GM21529 (cell line): Measurements from ENCODE around the gene TEX19.
"Not testable (repeated sequence)": the region's sequence is repeated elsewhere in the genome, so short reads cannot be mapped to it uniquely, and the experiment has no call there.

Experiments
- ATAC-seq: cut with Tn5 transposase; IDR thresholded peaks from one replicate; pipeline ENCODE4 v1.9.1; 2021; ENCODE audit not compliant: unreplicated experiment

Gene TEX19

GRCh38 chr17:82374626-82375331 lies 15.7 kb downstream of the TEX19 start:
- no peak for ATAC-seq

- no peak for ATAC-seq
Observed at GRCh38 chr17:82375359-82376041, 16.5 kb downstream of the TEX19 start.

- no peak for ATAC-seq
Observed at GRCh38 chr17:82376042-82376730, 17.1 kb downstream of the TEX19 start.

GRCh38 chr17:82377294-82377693 lies 18.2 kb downstream of the TEX19 start:
- ATAC-seq, result not testable (repeated sequence)

GRCh38 chr17:82377924-82378740 lies 19.1 kb downstream of the TEX19 start:
- ATAC-seq, result no peak

- no peak for ATAC-seq
Observed at GRCh38 chr17:82378741-82379021, 19.6 kb downstream of the TEX19 start.

- no peak for ATAC-seq
Observed at GRCh38 chr17:82380860-82381702, 22.0 kb downstream of the TEX19 start.

- not testable (repeated sequence) for ATAC-seq
Observed at GRCh38 chr17:82381703-82382009, 22.6 kb downstream of the TEX19 start.

- ATAC-seq, result not testable (repeated sequence)
Observed at GRCh38 chr17:82382220-82382932, 23.3 kb downstream of the TEX19 start.

- no peak for ATAC-seq
Observed at GRCh38 chr17:82382933-82383255, 23.8 kb downstream of the TEX19 start.

- ATAC-seq, result no peak
Observed at GRCh38 chr17:82383411-82383810, 24.4 kb downstream of the TEX19 start.

GRCh38 chr17:82384051-82384729 lies 25.1 kb downstream of the TEX19 start:
- no peak for ATAC-seq

GRCh38 chr17:82384730-82385481 lies 25.9 kb downstream of the TEX19 start:
- ATAC-seq, result no peak

GRCh38 chr17:82385559-82386254 lies 26.7 kb downstream of the TEX19 start:
- no peak for ATAC-seq

GRCh38 chr17:82386255-82386831 lies 27.3 kb downstream of the TEX19 start:
- no peak for ATAC-seq

GRCh38 chr17:82386881-82387704 lies 28.0 kb downstream of the TEX19 start:
- no peak for ATAC-seq

- ATAC-seq, result no peak
Observed at GRCh38 chr17:82387705-82388106, 28.7 kb downstream of the TEX19 start.
